ENCODE results near the gene LMAN2L. TPM values are rescaled to one million over a fixed set of nuclear protein-coding genes. Genes with fewer than 3 reads are reported as not detected.
A peak's percentile ranks its signal among the peaks of the same experiment; 100 is the strongest.

The LMAN2L gene
- total and polyA plus RNA-seq, 2 donors (not counting 1 experiment from before 2014, with no cell fraction given): 24.7 to 41.1 TPM

- H3K27ac ChIP-seq (ENCODE audit: insufficient read depth, low read length): no peak overlapping the region
- TF ChIP-seq, protein P1, sequence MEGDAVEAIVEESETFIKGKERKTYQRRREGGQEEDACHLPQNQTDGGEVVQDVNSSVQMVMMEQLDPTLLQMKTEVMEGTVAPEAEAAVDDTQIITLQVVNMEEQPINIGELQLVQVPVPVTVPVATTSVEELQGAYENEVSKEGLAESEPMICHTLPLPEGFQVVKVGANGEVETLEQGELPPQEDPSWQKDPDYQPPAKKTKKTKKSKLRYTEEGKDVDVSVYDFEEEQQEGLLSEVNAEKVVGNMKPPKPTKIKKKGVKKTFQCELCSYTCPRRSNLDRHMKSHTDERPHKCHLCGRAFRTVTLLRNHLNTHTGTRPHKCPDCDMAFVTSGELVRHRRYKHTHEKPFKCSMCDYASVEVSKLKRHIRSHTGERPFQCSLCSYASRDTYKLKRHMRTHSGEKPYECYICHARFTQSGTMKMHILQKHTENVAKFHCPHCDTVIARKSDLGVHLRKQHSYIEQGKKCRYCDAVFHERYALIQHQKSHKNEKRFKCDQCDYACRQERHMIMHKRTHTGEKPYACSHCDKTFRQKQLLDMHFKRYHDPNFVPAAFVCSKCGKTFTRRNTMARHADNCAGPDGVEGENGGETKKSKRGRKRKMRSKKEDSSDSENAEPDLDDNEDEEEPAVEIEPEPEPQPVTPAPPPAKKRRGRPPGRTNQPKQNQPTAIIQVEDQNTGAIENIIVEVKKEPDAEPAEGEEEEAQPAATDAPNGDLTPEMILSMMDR (conservative IDR thresholded peaks at IDR 0.05 in 1 of 2, IDR thresholded peaks at IDR 0.05 in 1 of 2; ENCODE audit: low read depth in 1 of 2, low read length in 2 of 2): no peak
- no peak for TF ChIP-seq EZH2 (IDR thresholded peaks at IDR 0.05; ENCODE audit: low read length, missing control alignments)
- no peak overlapping the region for H3K9ac ChIP-seq (ENCODE audit: insufficient read depth, low read length)
- no peaks in the 10 kb centered on the region for H3K9me3 ChIP-seq (ENCODE audit: control insufficient read depth, insufficient read depth, low read depth, low read length)
- no peaks in the 10 kb centered on the region for H4K20me1 ChIP-seq (ENCODE audit: control insufficient read depth, extremely low read depth, insufficient read depth, low read length)
- H3K79me2 ChIP-seq (ENCODE audit: control insufficient read depth, insufficient read depth, low read length): no peaks in the 10 kb centered on the region
- H3K27me3 ChIP-seq (ENCODE audit: control insufficient read depth, insufficient read depth, low read length): peaks cover 13% of the 10 kb centered on the region
- no peaks in the 10 kb centered on the region for H3K4me1 ChIP-seq (ENCODE audit: control insufficient read depth, extremely low read depth, insufficient read depth, low read length)
- H3K4me2 ChIP-seq (ENCODE audit: extremely low read depth, insufficient read depth, low read length): no peak overlapping the region
- no peak for DNase-seq (ENCODE audit: low read depth in 2 of 2)
- no peaks in the 10 kb centered on the region for H3K36me3 ChIP-seq (ENCODE audit: control insufficient read depth, insufficient read depth, low read length)
- no peak overlapping the region for H3K4me3 ChIP-seq (replicated peaks in 1 of 4; ENCODE audit: control extremely low read depth in 1 of 4, insufficient read depth in 1 of 4, low read depth in 3 of 4, low read length in 4 of 4)
- no peak overlapping the region for H2AFZ ChIP-seq (ENCODE audit: low read length)
Observed at GRCh38 chr2:96687266-96687665, 52.6 kb downstream of the LMAN2L start.

GRCh38 chr2:96685577-96686459, 54.0 kb downstream of the LMAN2L start:
- Histone ChIP-seq H4K20me1 (ENCODE audit: control insufficient read depth, extremely low read depth, insufficient read depth, low read length) (no peaks in the 10 kb centered on the region), H3K27ac (ENCODE audit: insufficient read depth, low read length) (no peak overlapping the region), H3K36me3 (ENCODE audit: control insufficient read depth, insufficient read depth, low read length) (no peaks in the 10 kb centered on the region), H3K4me3 (replicated peaks in 1 of 4; ENCODE audit: control extremely low read depth in 1 of 4, insufficient read depth in 1 of 4, low read depth in 3 of 4, low read length in 4 of 4) (no peak overlapping the region), H3K4me1 (ENCODE audit: control insufficient read depth, extremely low read depth, insufficient read depth, low read length) (no peaks in the 10 kb centered on the region), H2AFZ (ENCODE audit: low read length) (no peak overlapping the region), H3K27me3 (ENCODE audit: control insufficient read depth, insufficient read depth, low read length) (peaks cover 13% of the 10 kb centered on the region), H3K4me2 (ENCODE audit: extremely low read depth, insufficient read depth, low read length) (no peak overlapping the region), H3K79me2 (ENCODE audit: control insufficient read depth, insufficient read depth, low read length) (no peaks in the 10 kb centered on the region), H3K9ac (ENCODE audit: insufficient read depth, low read length) (no peak overlapping the region), H3K9me3 (ENCODE audit: control insufficient read depth, insufficient read depth, low read depth, low read length) (no peaks in the 10 kb centered on the region)
- peak; percentile 8 to 31 for DNase-seq (ENCODE audit: low read depth in 2 of 2)
- no peak for TF ChIP-seq EZH2 (IDR thresholded peaks at IDR 0.05; ENCODE audit: low read length, missing control alignments)
- TF ChIP-seq, protein P1 (conservative IDR thresholded peaks at IDR 0.05 in 1 of 2, IDR thresholded peaks at IDR 0.05 in 1 of 2; ENCODE audit: low read depth in 1 of 2, low read length in 2 of 2): no peak

DNA sequence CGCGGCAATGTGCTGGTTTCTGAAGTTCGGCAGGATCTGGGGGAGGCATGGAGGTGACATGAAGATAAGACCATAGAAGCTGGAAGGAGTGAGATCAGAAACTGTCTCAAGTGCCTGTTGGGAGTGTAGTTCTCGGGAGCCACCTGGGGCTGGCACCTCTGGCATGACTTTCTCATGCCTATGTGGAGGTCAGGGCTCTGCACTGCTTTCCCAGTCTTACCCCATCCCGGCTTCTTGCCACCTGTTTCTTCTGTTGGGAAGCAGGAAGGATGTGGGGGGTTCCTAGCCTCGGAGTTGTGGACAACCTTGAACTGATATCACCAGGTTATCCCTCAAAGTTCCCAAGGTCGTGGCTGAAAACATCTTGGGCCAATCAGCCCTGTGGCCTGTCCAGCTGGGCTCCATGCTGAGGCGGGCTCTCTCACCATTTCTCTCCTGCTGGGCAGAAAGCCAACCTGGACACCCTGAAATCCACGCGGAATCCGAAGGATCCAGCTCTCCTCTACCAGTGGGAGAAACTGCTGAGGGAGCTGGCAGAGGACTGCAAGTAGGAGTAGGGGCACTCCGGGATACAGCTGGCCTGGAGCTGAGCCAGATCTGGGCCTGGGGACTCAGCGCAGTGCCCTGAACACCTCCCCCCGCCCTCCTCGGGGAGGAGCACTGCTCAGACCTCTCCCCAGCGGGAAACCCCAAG, 54.8 kb downstream of the LMAN2L start:
- H3K9me3 ChIP-seq (ENCODE audit: control insufficient read depth, insufficient read depth, low read depth, low read length): no peaks in the 10 kb centered on the region
- H3K79me2 ChIP-seq (ENCODE audit: control insufficient read depth, insufficient read depth, low read length): no peaks in the 10 kb centered on the region
- no peak for TF ChIP-seq EZH2 (IDR thresholded peaks at IDR 0.05; ENCODE audit: low read length, missing control alignments)
- TF ChIP-seq, protein P1 (conservative IDR thresholded peaks at IDR 0.05 in 1 of 2, IDR thresholded peaks at IDR 0.05 in 1 of 2; ENCODE audit: low read depth in 1 of 2, low read length in 2 of 2): no peak
- H3K27me3 ChIP-seq (ENCODE audit: control insufficient read depth, insufficient read depth, low read length): peaks cover 13% of the 10 kb centered on the region
- H4K20me1 ChIP-seq (ENCODE audit: control insufficient read depth, extremely low read depth, insufficient read depth, low read length): no peaks in the 10 kb centered on the region
- no peaks in the 10 kb centered on the region for H3K36me3 ChIP-seq (ENCODE audit: control insufficient read depth, insufficient read depth, low read length)
- H3K4me2 ChIP-seq (ENCODE audit: extremely low read depth, insufficient read depth, low read length): no peak overlapping the region
- no peaks in the 10 kb centered on the region for H3K4me1 ChIP-seq (ENCODE audit: control insufficient read depth, extremely low read depth, insufficient read depth, low read length)
- no peak overlapping the region for H3K27ac ChIP-seq (ENCODE audit: insufficient read depth, low read length)
- no peak overlapping the region for H2AFZ ChIP-seq (ENCODE audit: low read length)
- no peak overlapping the region for H3K9ac ChIP-seq (ENCODE audit: insufficient read depth, low read length)
- no peak overlapping the region for H3K4me3 ChIP-seq (replicated peaks in 1 of 4; ENCODE audit: control extremely low read depth in 1 of 4, insufficient read depth in 1 of 4, low read depth in 3 of 4, low read length in 4 of 4)
- DNase-seq (ENCODE audit: low read depth in 2 of 2): peak in 1 of 2 donors; percentile 3
